ENCODE data around the gene COQ10B.

GRCh38 chr2:197445746-197446145, 7.6 kb upstream of the COQ10B start:
- TF ChIP-seq EP300 (IDR thresholded peaks at IDR 0.05): no peak
- TF ChIP-seq, protein P1, sequence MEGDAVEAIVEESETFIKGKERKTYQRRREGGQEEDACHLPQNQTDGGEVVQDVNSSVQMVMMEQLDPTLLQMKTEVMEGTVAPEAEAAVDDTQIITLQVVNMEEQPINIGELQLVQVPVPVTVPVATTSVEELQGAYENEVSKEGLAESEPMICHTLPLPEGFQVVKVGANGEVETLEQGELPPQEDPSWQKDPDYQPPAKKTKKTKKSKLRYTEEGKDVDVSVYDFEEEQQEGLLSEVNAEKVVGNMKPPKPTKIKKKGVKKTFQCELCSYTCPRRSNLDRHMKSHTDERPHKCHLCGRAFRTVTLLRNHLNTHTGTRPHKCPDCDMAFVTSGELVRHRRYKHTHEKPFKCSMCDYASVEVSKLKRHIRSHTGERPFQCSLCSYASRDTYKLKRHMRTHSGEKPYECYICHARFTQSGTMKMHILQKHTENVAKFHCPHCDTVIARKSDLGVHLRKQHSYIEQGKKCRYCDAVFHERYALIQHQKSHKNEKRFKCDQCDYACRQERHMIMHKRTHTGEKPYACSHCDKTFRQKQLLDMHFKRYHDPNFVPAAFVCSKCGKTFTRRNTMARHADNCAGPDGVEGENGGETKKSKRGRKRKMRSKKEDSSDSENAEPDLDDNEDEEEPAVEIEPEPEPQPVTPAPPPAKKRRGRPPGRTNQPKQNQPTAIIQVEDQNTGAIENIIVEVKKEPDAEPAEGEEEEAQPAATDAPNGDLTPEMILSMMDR (IDR thresholded peaks at IDR 0.05): no peak

All from ovary (tissue), 3 donors.